HG02763 (cell line): Measurements from ENCODE around the gene TMEM132C.

ENCODE experiments used
- ATAC-seq: cut with Tn5 transposase; IDR thresholded peaks from one replicate; pipeline ENCODE4 v1.9.1; 2021; ENCODE audit warnings: mild to moderate bottlenecking, moderate library complexity; ENCODE audit not compliant: unreplicated experiment

The TMEM132C gene

GRCh38 chr12:128338386-128339125 is 71.6 kb downstream of the TMEM132C start:
- no peak for ATAC-seq

- no peak for ATAC-seq
These were observed 72.2 kb downstream of the TMEM132C start for GRCh38 chr12:128339126-128339520.

GRCh38 chr12:128339631-128340030 is 72.7 kb downstream of the TMEM132C start:
- ATAC-seq, result no peak

GRCh38 chr12:128353301-128353700 is 86.3 kb downstream of the TMEM132C start:
- no peak for ATAC-seq

GRCh38 chr12:128356547-128356946 is 89.6 kb downstream of the TMEM132C start:
- ATAC-seq, result no peak

- no peak for ATAC-seq
These were observed 94.5 kb downstream of the TMEM132C start for GRCh38 chr12:128361400-128361995.

GRCh38 chr12:128365032-128365431 is 98.1 kb downstream of the TMEM132C start:
- no peak for ATAC-seq

- ATAC-seq, result no peak
These were observed 98.8 kb downstream of the TMEM132C start for GRCh38 chr12:128365651-128366231.

GRCh38 chr12:128367961-128368360 is 101.0 kb downstream of the TMEM132C start:
- no peak for ATAC-seq

GRCh38 chr12:128381541-128381940 is 114.6 kb downstream of the TMEM132C start:
- ATAC-seq, result no peak

GRCh38 chr12:128381946-128382345 is 115.0 kb downstream of the TMEM132C start:
- ATAC-seq, result no peak

GRCh38 chr12:128382946-128383345 is 116.0 kb downstream of the TMEM132C start:
- ATAC-seq, result no peak

- ATAC-seq, result no peak
These were observed 116.5 kb downstream of the TMEM132C start for GRCh38 chr12:128383357-128383937.

GRCh38 chr12:128385736-128386135 is 118.8 kb downstream of the TMEM132C start:
- no peak for ATAC-seq

GRCh38 chr12:128387811-128388422 is 120.9 kb downstream of the TMEM132C start:
- ATAC-seq, result peak; percentile 53

- ATAC-seq, result no peak
These were observed 121.6 kb downstream of the TMEM132C start for GRCh38 chr12:128388461-128389000.

- ATAC-seq, result no peak
These were observed 126.4 kb downstream of the TMEM132C start for GRCh38 chr12:128393346-128393745.

- ATAC-seq, result no peak
These were observed 127.2 kb downstream of the TMEM132C start for GRCh38 chr12:128394137-128394536.

- no peak for ATAC-seq
These were observed 132.3 kb downstream of the TMEM132C start for GRCh38 chr12:128399253-128399652.

- no peak for ATAC-seq
These were observed 135.7 kb downstream of the TMEM132C start for GRCh38 chr12:128402486-128403243.
